HEK293 (cell line): ENCODE measurements around the gene IGF2BP1.

Experiments
- EGR2 ChIP-seq: fragments of 450-650 bp; formaldehyde crosslinking; IDR thresholded peaks from 2 replicates; pipeline ENCODE4 v1.5.1; 2016; ENCODE audit warnings: low read depth, missing biosample characterization, missing genetic modification characterization
- GLIS1 ChIP-seq: fragments of 450-650 bp; formaldehyde crosslinking; IDR thresholded peaks from 2 replicates; pipeline ENCODE4 v1.5.1; 2016; ENCODE audit warnings: missing biosample characterization, missing genetic modification characterization
- MEIS1 ChIP-seq: sonication (generic); formaldehyde crosslinking; IDR thresholded peaks from 2 replicates; pipeline ENCODE4 v1.8.1; 2022; ENCODE audit warnings: missing genetic modification reagents, mild to moderate bottlenecking, borderline replicate concordance
- RBAK ChIP-seq: fragments of 450-650 bp; formaldehyde crosslinking; IDR thresholded peaks from 2 replicates; pipeline ENCODE4 v1.5.1; 2016; ENCODE audit warnings: missing biosample characterization, missing genetic modification characterization
- SALL2 ChIP-seq: fragments of 450-650 bp; formaldehyde crosslinking; IDR thresholded peaks from 2 replicates; pipeline ENCODE4 v1.5.0; 2017; ENCODE audit warnings: missing biosample characterization, mild to moderate bottlenecking, missing genetic modification characterization, borderline replicate concordance
- TCF7L2 ChIP-seq: IDR thresholded peaks from 2 replicates; pipeline ENCODE4 v1.6.1; 2011; ENCODE audit warnings: low read depth, mild to moderate bottlenecking, inconsistent platforms, low read length, moderate library complexity, borderline replicate concordance
- ZBTB21 ChIP-seq: fragments of 450-650 bp; formaldehyde crosslinking; IDR thresholded peaks from 2 replicates; pipeline ENCODE4 v1.5.1; 2017; ENCODE audit warnings: missing biosample characterization, missing genetic modification characterization
- ZBTB8A ChIP-seq: fragments of 450-650 bp; formaldehyde crosslinking; IDR thresholded peaks from 2 replicates; pipeline ENCODE4 v1.5.1; 2016; ENCODE audit warnings: missing biosample characterization, missing genetic modification characterization
- ZEB2 ChIP-seq: fragments of 450-650 bp; formaldehyde crosslinking; IDR thresholded peaks from 2 replicates; pipeline ENCODE4 v1.5.1; 2016; ENCODE audit warnings: missing biosample characterization, missing genetic modification characterization
- ZFP41 ChIP-seq: fragments of 450-650 bp; formaldehyde crosslinking; IDR thresholded peaks from 2 replicates; pipeline ENCODE4 v1.5.1; 2016; ENCODE audit warnings: missing biosample characterization, missing genetic modification characterization, borderline replicate concordance
- ZNF112 ChIP-seq: fragments of 450-650 bp; formaldehyde crosslinking; IDR thresholded peaks from 2 replicates; pipeline ENCODE4 v1.5.0; 2017; ENCODE audit warnings: missing biosample characterization, missing genetic modification characterization
- ZNF121 ChIP-seq: fragments of 450-650 bp; formaldehyde crosslinking; IDR thresholded peaks from 2 replicates; pipeline ENCODE4 v1.5.1; 2016; ENCODE audit warnings: missing biosample characterization, missing genetic modification characterization
- ZNF133 ChIP-seq: fragments of 450-650 bp; formaldehyde crosslinking; IDR thresholded peaks from 2 replicates; pipeline ENCODE4 v1.5.1; 2016; ENCODE audit warnings: missing biosample characterization, missing genetic modification characterization
- ZNF138 ChIP-seq: fragments of 450-650 bp; formaldehyde crosslinking; IDR thresholded peaks from 2 replicates; pipeline ENCODE4 v1.5.1; 2016; ENCODE audit warnings: missing biosample characterization, missing genetic modification characterization, borderline replicate concordance
- ZNF157 ChIP-seq: fragments of 450-650 bp; formaldehyde crosslinking; IDR thresholded peaks from 2 replicates; pipeline ENCODE4 v1.5.1; 2016; ENCODE audit warnings: missing biosample characterization, missing genetic modification characterization
- ZNF324 ChIP-seq: fragments of 450-650 bp; formaldehyde crosslinking; IDR thresholded peaks from 2 replicates; pipeline ENCODE4 v1.5.1; 2016; ENCODE audit warnings: missing biosample characterization, missing genetic modification characterization
- ZNF341 ChIP-seq: fragments of 450-650 bp; formaldehyde crosslinking; IDR thresholded peaks from 2 replicates; pipeline ENCODE4; 2016; ENCODE audit warnings: low read depth, missing biosample characterization, missing genetic modification characterization
- ZNF433 ChIP-seq: fragments of 450-650 bp; formaldehyde crosslinking; IDR thresholded peaks from 2 replicates; pipeline ENCODE4 v1.5.1; 2016; ENCODE audit warnings: missing biosample characterization, missing genetic modification characterization, low read depth
- ZNF776 ChIP-seq: fragments of 450-650 bp; formaldehyde crosslinking; IDR thresholded peaks from 2 replicates; pipeline ENCODE4 v1.5.0; 2017; ENCODE audit warnings: missing biosample characterization, missing genetic modification characterization, borderline replicate concordance
- ZSCAN23 ChIP-seq: fragments of 450-650 bp; formaldehyde crosslinking; IDR thresholded peaks from 2 replicates; pipeline ENCODE4 v1.5.1; 2016; ENCODE audit warnings: missing biosample characterization, missing genetic modification characterization
- TF ChIP-seq, protein P1 (sequence below): fragments of 450-650 bp; formaldehyde crosslinking; IDR thresholded peaks from 2 replicates; pipeline ENCODE4 v1.5.1; 2017; ENCODE audit warnings: missing biosample characterization, missing genetic modification characterization
- TF ChIP-seq, protein P2 (sequence below): fragments of 450-650 bp; formaldehyde crosslinking; IDR thresholded peaks from 2 replicates; pipeline ENCODE4 v1.5.1; 2017; ENCODE audit warnings: missing biosample characterization, missing genetic modification characterization
- TF ChIP-seq, protein P3 (sequence below): fragments of 450-650 bp; formaldehyde crosslinking; IDR thresholded peaks from 2 replicates; pipeline ENCODE4 v1.5.0; 2017; ENCODE audit warnings: missing biosample characterization, missing genetic modification characterization, borderline replicate concordance
- TF ChIP-seq, protein P4 (sequence below): fragments of 450-650 bp; formaldehyde crosslinking; IDR thresholded peaks from 2 replicates; pipeline ENCODE4; 2016; ENCODE audit warnings: missing biosample characterization, missing genetic modification characterization
- TF ChIP-seq, protein P5 (sequence below): fragments of 450-650 bp; formaldehyde crosslinking; IDR thresholded peaks from 2 replicates; pipeline ENCODE4 v1.5.1; 2017; ENCODE audit warnings: missing biosample characterization, missing genetic modification characterization
- TF ChIP-seq, protein P6 (sequence below): fragments of 450-650 bp; formaldehyde crosslinking; IDR thresholded peaks from 2 replicates; pipeline ENCODE4 v1.5.1; 2016; ENCODE audit warnings: missing biosample characterization, missing genetic modification characterization

Gene IGF2BP1

DNA sequence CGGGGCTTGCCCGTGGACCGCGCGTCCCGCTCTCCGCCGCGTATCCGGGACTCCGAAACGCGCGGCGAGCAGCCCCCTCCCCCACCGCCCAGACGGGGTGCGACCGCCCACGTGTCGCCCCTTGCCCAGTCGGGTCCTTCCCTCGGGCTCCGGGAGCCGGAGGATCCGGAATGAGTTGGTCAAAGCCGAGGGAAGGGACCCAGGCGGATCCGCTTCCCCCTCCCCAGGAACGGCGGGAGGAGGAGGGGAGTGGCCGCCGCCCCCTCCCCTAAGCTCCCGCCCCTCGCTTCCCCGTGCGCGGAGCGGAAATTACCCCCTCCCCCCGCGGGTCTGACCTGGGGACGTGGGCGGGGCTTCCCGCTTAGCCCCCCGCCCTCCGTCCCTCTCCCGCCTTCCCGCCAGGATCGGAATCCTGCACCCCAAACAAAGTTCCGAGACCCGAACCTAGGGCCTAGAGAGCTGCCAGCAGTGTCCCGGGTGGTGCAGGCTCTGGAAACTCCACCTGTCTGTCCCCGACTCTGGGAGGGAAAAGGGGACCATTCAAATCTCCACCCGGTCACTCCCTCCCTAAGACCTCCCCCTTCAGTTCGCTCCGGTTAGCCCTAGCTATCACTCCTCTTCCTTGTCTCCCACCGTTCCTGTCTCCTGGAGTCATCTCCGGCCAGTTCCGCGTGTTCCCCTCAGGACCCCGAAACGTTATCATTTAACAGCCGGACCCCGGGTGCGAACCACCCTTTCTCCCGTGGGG is 1.0 kb upstream of the IGF2BP1 start (continued):
- TF ChIP-seq, protein P1, sequence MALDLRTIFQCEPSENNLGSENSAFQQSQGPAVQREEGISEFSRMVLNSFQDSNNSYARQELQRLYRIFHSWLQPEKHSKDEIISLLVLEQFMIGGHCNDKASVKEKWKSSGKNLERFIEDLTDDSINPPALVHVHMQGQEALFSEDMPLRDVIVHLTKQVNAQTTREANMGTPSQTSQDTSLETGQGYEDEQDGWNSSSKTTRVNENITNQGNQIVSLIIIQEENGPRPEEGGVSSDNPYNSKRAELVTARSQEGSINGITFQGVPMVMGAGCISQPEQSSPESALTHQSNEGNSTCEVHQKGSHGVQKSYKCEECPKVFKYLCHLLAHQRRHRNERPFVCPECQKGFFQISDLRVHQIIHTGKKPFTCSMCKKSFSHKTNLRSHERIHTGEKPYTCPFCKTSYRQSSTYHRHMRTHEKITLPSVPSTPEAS (tag by site-specific recombination): no peak
- TF ChIP-seq ZNF341 (tag by site-specific recombination) (peak; percentile 98), ZNF138 (tag by site-specific recombination) (no peak), ZEB2 (tag by site-specific recombination) (peak; percentile 92), TCF7L2 (no peak), ZBTB8A (tag by site-specific recombination) (peak; percentile 84), ZFP41 (tag by site-specific recombination) (no peak), EGR2 (tag by site-specific recombination) (peak; percentile 82), GLIS1 (peak; percentile 71), ZSCAN23 (tag by site-specific recombination) (no peak), MEIS1 (no peak), ZNF433 (tag by site-specific recombination) (no peak), ZBTB21 (no peak), ZNF324 (tag by site-specific recombination) (0 out of 2 replicates have a peak, but pooled peaks have one; percentile 21), RBAK (tag by site-specific recombination) (no peak), ZNF157 (tag by site-specific recombination) (no peak), ZNF776 (no peak), ZNF133 (tag by site-specific recombination) (no peak), SALL2 (no peak), ZNF121 (no peak), ZNF112 (tag by site-specific recombination) (no peak)
- TF ChIP-seq, protein P2, sequence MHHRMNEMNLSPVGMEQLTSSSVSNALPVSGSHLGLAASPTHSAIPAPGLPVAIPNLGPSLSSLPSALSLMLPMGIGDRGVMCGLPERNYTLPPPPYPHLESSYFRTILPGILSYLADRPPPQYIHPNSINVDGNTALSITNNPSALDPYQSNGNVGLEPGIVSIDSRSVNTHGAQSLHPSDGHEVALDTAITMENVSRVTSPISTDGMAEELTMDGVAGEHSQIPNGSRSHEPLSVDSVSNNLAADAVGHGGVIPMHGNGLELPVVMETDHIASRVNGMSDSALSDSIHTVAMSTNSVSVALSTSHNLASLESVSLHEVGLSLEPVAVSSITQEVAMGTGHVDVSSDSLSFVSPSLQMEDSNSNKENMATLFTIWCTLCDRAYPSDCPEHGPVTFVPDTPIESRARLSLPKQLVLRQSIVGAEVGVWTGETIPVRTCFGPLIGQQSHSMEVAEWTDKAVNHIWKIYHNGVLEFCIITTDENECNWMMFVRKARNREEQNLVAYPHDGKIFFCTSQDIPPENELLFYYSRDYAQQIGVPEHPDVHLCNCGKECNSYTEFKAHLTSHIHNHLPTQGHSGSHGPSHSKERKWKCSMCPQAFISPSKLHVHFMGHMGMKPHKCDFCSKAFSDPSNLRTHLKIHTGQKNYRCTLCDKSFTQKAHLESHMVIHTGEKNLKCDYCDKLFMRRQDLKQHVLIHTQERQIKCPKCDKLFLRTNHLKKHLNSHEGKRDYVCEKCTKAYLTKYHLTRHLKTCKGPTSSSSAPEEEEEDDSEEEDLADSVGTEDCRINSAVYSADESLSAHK: peak; percentile 78
- TF ChIP-seq, protein P3, sequence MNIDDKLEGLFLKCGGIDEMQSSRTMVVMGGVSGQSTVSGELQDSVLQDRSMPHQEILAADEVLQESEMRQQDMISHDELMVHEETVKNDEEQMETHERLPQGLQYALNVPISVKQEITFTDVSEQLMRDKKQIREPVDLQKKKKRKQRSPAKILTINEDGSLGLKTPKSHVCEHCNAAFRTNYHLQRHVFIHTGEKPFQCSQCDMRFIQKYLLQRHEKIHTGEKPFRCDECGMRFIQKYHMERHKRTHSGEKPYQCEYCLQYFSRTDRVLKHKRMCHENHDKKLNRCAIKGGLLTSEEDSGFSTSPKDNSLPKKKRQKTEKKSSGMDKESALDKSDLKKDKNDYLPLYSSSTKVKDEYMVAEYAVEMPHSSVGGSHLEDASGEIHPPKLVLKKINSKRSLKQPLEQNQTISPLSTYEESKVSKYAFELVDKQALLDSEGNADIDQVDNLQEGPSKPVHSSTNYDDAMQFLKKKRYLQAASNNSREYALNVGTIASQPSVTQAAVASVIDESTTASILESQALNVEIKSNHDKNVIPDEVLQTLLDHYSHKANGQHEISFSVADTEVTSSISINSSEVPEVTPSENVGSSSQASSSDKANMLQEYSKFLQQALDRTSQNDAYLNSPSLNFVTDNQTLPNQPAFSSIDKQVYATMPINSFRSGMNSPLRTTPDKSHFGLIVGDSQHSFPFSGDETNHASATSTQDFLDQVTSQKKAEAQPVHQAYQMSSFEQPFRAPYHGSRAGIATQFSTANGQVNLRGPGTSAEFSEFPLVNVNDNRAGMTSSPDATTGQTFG (tag by site-specific recombination): no peak
- TF ChIP-seq, protein P4, sequence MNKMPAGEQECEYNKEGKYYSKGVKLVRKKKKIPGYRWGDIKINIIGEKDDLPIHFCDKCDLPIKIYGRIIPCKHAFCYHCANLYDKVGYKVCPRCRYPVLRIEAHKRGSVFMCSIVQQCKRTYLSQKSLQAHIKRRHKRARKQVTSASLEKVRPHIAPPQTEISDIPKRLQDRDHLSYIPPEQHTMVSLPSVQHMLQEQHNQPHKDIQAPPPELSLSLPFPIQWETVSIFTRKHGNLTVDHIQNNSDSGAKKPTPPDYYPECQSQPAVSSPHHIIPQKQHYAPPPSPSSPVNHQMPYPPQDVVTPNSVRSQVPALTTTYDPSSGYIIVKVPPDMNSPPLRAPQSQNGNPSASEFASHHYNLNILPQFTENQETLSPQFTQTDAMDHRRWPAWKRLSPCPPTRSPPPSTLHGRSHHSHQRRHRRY (tag by site-specific recombination): no peak
- TF ChIP-seq, protein P5, sequence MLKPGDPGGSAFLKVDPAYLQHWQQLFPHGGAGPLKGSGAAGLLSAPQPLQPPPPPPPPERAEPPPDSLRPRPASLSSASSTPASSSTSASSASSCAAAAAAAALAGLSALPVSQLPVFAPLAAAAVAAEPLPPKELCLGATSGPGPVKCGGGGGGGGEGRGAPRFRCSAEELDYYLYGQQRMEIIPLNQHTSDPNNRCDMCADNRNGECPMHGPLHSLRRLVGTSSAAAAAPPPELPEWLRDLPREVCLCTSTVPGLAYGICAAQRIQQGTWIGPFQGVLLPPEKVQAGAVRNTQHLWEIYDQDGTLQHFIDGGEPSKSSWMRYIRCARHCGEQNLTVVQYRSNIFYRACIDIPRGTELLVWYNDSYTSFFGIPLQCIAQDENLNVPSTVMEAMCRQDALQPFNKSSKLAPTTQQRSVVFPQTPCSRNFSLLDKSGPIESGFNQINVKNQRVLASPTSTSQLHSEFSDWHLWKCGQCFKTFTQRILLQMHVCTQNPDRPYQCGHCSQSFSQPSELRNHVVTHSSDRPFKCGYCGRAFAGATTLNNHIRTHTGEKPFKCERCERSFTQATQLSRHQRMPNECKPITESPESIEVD: no peak
- TF ChIP-seq, protein P6, sequence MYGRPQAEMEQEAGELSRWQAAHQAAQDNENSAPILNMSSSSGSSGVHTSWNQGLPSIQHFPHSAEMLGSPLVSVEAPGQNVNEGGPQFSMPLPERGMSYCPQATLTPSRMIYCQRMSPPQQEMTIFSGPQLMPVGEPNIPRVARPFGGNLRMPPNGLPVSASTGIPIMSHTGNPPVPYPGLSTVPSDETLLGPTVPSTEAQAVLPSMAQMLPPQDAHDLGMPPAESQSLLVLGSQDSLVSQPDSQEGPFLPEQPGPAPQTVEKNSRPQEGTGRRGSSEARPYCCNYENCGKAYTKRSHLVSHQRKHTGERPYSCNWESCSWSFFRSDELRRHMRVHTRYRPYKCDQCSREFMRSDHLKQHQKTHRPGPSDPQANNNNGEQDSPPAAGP: 0 out of 2 replicates have a peak, but pooled peaks have one; percentile 19
